Nephron (organoid): ENCODE data around the gene PET100.

Experiments
- H3K27ac Mint-ChIP-seq, 3 experiments: 2 replicates each; pipeline ENCODE4 v1.8.0; 2020; ENCODE audit warnings: mixed read lengths in 3 of 3, mild to moderate bottlenecking in 2 of 3, moderate library complexity in 1 of 3
- H3K27me3 Mint-ChIP-seq: 2 replicates; pipeline ENCODE4 v1.8.0; 2021; ENCODE audit warnings: low read depth, mild to moderate bottlenecking, moderate library complexity, mixed read lengths
- H3K36me3 Mint-ChIP-seq: 2 replicates; pipeline ENCODE4 v1.8.0; 2020; ENCODE audit warnings: low read depth, mixed read lengths
- H3K4me1 Mint-ChIP-seq: 2 replicates; pipeline ENCODE4 v1.8.0; 2020; ENCODE audit warnings: mixed read lengths
- H3K4me3 Mint-ChIP-seq, 3 experiments: 2 replicates each; pipeline ENCODE4 v1.8.0; 2020; ENCODE audit warnings: mild to moderate bottlenecking in 3 of 3, mixed read lengths in 3 of 3, moderate library complexity in 2 of 3
- H3K9me3 Mint-ChIP-seq: 2 replicates; pipeline ENCODE4 v1.8.0; 2020; ENCODE audit warnings: mixed read lengths
- TF ChIP-seq, protein P1 (sequence below), 3 experiments: fragments of 200-600 bp; sonication (generic); IDR thresholded peaks; one replicate each; pipeline ENCODE4 v1.5.0; 2021; ENCODE audit warnings: antibody characterized with exemption in 3 of 3; ENCODE audit not compliant: unreplicated experiment in 3 of 3

The PET100 gene

GRCh38 chr19:7607874-7608560 lies 21.6 kb upstream of the PET100 start:
- H3K27me3 Mint-ChIP-seq, result no peaks in the 10 kb centered on the region
- peaks cover 4% of the 10 kb centered on the region for H3K36me3 Mint-ChIP-seq
- TF ChIP-seq, protein P1, sequence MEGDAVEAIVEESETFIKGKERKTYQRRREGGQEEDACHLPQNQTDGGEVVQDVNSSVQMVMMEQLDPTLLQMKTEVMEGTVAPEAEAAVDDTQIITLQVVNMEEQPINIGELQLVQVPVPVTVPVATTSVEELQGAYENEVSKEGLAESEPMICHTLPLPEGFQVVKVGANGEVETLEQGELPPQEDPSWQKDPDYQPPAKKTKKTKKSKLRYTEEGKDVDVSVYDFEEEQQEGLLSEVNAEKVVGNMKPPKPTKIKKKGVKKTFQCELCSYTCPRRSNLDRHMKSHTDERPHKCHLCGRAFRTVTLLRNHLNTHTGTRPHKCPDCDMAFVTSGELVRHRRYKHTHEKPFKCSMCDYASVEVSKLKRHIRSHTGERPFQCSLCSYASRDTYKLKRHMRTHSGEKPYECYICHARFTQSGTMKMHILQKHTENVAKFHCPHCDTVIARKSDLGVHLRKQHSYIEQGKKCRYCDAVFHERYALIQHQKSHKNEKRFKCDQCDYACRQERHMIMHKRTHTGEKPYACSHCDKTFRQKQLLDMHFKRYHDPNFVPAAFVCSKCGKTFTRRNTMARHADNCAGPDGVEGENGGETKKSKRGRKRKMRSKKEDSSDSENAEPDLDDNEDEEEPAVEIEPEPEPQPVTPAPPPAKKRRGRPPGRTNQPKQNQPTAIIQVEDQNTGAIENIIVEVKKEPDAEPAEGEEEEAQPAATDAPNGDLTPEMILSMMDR (IDR thresholded peaks at IDR 0.05; ENCODE audit: unreplicated experiment in 3 of 3), result no peak
- no peaks in the 10 kb centered on the region for H3K4me1 Mint-ChIP-seq
- H3K27ac Mint-ChIP-seq, result no peak overlapping the region
- H3K9me3 Mint-ChIP-seq, result no peaks in the 10 kb centered on the region
- H3K4me3 Mint-ChIP-seq, result no peak overlapping the region

DNA sequence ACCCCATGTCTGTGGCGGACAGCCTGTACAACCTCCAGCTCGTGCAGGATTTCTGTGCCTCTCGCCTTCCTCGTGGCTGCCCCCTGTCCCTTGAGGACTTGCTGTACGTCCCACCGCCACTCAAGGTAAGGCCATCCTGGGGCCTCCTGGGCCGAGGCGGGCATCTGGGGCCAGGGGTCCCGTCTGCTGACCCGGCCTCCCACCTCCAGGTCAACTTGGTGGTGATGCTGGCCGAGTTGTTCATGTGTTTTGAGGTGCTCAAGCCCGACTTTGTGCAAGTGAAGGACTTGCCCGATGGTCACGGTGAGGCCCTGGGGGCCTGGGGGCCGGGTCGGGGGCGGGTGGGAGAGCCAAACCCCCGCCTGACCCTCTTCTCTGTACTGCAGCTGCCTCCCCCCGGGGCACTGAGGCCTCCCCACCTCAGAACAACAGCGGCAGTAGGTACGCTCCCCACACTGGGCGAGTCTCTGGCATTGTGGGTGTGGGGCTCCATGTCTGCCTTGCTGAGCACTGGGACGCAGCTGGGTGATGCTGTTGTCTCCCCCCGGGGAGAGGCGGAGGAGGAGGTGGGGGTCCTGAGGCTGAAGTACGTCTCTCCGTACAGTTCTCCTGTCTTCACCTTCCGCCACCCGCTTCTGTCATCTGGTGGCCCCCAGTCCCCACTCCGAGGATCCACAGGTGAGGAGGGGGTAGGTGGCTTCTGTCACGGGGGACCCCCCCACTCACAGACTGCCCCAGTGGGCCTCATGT lies 18.9 kb upstream of the PET100 start:
- H3K36me3 Mint-ChIP-seq, result peaks cover 1% of the 10 kb centered on the region
- H3K4me1 Mint-ChIP-seq, result no peaks in the 10 kb centered on the region
- H3K27ac Mint-ChIP-seq, result no peak overlapping the region
- no peak overlapping the region for H3K4me3 Mint-ChIP-seq
- H3K9me3 Mint-ChIP-seq, result no peaks in the 10 kb centered on the region
- H3K27me3 Mint-ChIP-seq, result no peaks in the 10 kb centered on the region
- TF ChIP-seq, protein P1 (IDR thresholded peaks at IDR 0.05; ENCODE audit: unreplicated experiment in 3 of 3), result no peak

GRCh38 chr19:7611541-7612279 lies 17.9 kb upstream of the PET100 start:
- no peak overlapping the region for H3K27ac Mint-ChIP-seq
- H3K4me3 Mint-ChIP-seq, result no peak overlapping the region
- TF ChIP-seq, protein P1 (IDR thresholded peaks at IDR 0.05; ENCODE audit: unreplicated experiment in 3 of 3), result no peak
- no peaks in the 10 kb centered on the region for H3K36me3 Mint-ChIP-seq
- H3K27me3 Mint-ChIP-seq, result no peaks in the 10 kb centered on the region
- no peaks in the 10 kb centered on the region for H3K9me3 Mint-ChIP-seq
- H3K4me1 Mint-ChIP-seq, result no peaks in the 10 kb centered on the region

- Mint-ChIP-seq H3K4me1 (no peaks in the 10 kb centered on the region), H3K4me3 (no peak overlapping the region), H3K27me3 (no peaks in the 10 kb centered on the region), H3K36me3 (no peaks in the 10 kb centered on the region), H3K27ac (no peak overlapping the region), H3K9me3 (no peaks in the 10 kb centered on the region)
- TF ChIP-seq, protein P1 (IDR thresholded peaks at IDR 0.05; ENCODE audit: unreplicated experiment in 3 of 3), result no peak
These were observed 17.0 kb upstream of the PET100 start for GRCh38 chr19:7612282-7613274.

DNA sequence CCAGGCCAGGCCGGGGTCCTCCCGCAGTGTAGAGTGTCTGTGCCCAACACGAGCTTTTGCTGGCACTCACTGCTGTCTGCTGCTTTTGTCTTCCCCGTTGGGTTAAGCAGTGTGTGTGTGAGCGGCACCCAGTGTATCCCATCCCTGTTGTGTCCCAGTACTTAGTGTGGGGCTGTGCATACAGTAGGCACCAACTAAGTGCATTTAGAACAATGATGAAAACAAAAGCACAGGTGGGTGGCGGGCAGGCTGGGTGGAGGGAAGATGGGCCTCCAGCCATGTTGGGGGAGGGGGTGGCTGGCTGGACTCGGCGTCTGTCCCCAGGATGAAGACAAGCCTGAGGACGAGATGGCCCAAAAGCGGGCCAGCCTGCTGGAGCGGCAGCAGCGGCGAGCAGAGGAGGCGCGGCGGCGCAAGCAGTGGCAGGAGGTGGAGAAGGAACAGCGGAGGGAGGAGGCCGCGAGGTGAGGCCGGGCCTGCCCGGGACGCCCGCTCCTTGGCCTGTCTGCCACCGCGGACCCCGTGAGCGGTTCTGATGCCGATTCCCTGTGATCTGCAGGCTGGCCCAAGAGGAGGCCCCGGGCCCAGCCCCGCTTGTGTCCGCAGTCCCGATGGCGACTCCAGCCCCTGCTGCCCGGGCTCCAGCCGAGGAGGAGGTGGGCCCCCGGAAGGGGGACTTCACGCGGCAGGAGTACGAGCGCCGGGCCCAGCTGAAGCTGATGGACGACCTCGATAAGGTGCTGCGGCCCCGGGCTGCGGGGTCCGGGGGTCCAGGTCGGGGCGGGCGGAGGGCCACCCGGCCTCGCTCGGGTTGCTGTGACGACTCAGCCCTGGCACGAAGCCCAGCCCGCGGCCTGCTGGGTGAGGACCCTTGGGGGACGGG lies 14.5 kb upstream of the PET100 start:
- H3K27me3 Mint-ChIP-seq, result no peaks in the 10 kb centered on the region
- no peaks in the 10 kb centered on the region for H3K9me3 Mint-ChIP-seq
- H3K27ac Mint-ChIP-seq, result no peak overlapping the region
- no peak overlapping the region for H3K4me3 Mint-ChIP-seq
- peaks cover 9% of the 10 kb centered on the region for H3K36me3 Mint-ChIP-seq
- H3K4me1 Mint-ChIP-seq, result no peaks in the 10 kb centered on the region
- TF ChIP-seq, protein P1 (IDR thresholded peaks at IDR 0.05; ENCODE audit: unreplicated experiment in 3 of 3), result no peak
